Epithelial cell of esophagus (primary cell): ENCODE measurements around the gene KLKB1.

Experiments used
- DNase-seq: peaks from one replicate; pipeline ENCODE4 v3.0.0; 2010; ENCODE audit warnings: low read depth
- H3K4me3 ChIP-seq: 2 replicates; pipeline ENCODE4 v1.5.1; 2011; ENCODE audit warnings: mild to moderate bottlenecking, low read length, control low read depth
- TF ChIP-seq, protein P1 (sequence below): IDR thresholded peaks from 2 replicates; pipeline ENCODE4 v1.5.1; 2011; ENCODE audit warnings: low read depth, mild to moderate bottlenecking, low read length, control low read depth, inconsistent platforms; ENCODE audit not compliant: insufficient read depth; ENCODE audit errors: missing control alignments

KLKB1 gene

DNA sequence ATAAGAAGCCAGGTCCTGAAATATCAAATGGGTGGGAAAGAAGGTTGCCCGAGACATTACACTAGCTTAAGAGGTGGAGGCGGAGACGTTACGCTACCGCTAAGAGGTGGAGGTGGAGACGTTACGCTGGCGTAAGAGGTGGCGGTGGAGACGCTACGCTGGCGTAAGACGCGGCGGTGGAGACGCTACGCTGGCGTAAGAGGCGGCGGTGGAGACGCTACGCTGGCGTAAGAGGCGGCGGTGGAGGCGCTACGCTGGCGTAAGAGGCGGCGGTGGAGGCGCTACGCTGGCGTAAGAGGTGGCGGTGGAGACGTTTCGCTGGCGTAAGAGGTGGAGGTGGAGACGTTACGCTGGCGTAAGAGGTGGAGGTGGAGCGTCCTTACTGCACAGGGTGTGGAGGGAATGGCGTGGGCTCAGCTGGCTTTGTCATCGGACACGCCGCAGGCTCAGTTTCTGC, 23.2 kb upstream of the KLKB1 start:
- DNase-seq, result peak; percentile 71
- TF ChIP-seq, protein P1, sequence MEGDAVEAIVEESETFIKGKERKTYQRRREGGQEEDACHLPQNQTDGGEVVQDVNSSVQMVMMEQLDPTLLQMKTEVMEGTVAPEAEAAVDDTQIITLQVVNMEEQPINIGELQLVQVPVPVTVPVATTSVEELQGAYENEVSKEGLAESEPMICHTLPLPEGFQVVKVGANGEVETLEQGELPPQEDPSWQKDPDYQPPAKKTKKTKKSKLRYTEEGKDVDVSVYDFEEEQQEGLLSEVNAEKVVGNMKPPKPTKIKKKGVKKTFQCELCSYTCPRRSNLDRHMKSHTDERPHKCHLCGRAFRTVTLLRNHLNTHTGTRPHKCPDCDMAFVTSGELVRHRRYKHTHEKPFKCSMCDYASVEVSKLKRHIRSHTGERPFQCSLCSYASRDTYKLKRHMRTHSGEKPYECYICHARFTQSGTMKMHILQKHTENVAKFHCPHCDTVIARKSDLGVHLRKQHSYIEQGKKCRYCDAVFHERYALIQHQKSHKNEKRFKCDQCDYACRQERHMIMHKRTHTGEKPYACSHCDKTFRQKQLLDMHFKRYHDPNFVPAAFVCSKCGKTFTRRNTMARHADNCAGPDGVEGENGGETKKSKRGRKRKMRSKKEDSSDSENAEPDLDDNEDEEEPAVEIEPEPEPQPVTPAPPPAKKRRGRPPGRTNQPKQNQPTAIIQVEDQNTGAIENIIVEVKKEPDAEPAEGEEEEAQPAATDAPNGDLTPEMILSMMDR, result no peak
- H3K4me3 ChIP-seq, result peak overlapping the region; percentile 49

GRCh38 chr4:186204686-186205085, 22.6 kb upstream of the KLKB1 start:
- H3K4me3 ChIP-seq, result peak overlapping the region; percentile 49
- TF ChIP-seq, protein P1, result no peak
- DNase-seq, result peak; percentile 25

DNA sequence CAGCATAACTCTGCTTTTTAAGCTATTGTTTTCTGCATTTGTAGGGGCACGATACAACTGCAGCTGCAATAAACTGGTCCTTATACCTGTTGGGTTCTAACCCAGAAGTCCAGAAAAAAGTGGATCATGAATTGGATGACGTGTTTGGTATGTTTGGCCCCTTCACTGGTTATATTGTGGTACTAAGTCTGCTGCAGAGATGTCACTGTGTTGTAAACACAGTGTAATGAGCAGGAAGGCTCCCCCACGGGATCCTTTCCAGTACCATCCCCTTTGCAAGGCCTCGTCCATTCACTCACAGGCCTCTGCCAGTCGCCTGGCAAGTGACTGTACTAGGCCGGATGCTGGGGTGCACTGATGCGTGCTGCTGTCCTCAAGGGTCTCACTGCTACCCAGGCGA, 22.2 kb upstream of the KLKB1 start:
- H3K4me3 ChIP-seq, result peak overlapping the region; percentile 49
- DNase-seq, result no peak
- TF ChIP-seq, protein P1, result no peak

- DNase-seq, result no peak
- H3K4me3 ChIP-seq, result no peak overlapping the region
- TF ChIP-seq, protein P1, result no peak
Measured at GRCh38 chr4:186216465-186217024, 10.8 kb upstream of the KLKB1 start.

GRCh38 chr4:186217733-186218293, 9.5 kb upstream of the KLKB1 start:
- TF ChIP-seq, protein P1, result no peak
- DNase-seq, result no peak

DNA sequence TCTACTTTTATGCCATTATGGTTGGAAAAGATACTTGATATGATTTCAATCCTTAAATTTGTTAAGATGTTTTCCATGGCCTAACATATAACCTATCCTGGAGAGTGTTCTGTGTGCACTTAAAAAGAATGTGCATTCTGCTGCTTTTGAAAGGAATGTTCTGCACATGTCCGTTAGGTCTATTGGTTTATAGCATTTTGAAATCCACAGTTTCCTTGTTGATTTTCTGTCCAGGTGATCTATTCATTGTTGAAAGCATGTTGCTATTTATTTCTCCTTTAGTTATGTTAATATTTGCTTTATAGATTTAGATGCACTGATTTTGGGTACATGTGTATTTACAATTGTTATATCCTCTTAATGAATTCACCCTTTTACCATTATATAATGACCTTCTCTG, 5.7 kb upstream of the KLKB1 start:
- DNase-seq, result no peak
- TF ChIP-seq, protein P1, result no peak
- no peak overlapping the region for H3K4me3 ChIP-seq

More at GRCh38 chr4:186217733-186218293, 9.5 kb upstream of the KLKB1 start:
- H3K4me3 ChIP-seq, result no peak overlapping the region

DNA sequence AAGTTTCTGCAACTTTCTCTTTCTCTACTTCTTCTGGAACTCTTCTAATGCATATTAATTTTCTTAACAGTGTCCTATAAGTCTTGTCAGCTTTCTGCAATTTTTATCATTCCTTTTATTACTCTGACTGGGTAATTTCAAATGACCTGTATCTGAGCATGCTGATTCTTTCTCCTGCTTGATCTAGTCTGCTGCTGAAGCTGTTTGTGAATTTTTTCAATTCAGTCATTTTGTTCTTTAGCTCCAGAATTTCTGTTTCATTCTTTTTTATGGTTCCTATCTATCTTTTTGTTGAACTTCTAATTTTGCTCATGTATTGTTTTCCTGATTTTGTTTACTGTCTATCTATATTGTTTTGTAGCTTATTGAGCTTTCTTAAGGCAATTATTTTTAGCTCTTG, 1.5 kb upstream of the KLKB1 start:
- TF ChIP-seq, protein P1, result no peak
- no peak overlapping the region for H3K4me3 ChIP-seq
- DNase-seq, result no peak
